Left lung (tissue), 10 donors: ENCODE measurements around the gene ARMS2. TPM values are rescaled to one million over a fixed set of nuclear protein-coding genes. Genes with fewer than 3 reads are reported as not detected.

Experiments used
- ATAC-seq: fragments of 200-7000 bp; cut with Tn5 transposase; one replicate; pipeline ENCODE4 v1.9.1; 2020; ENCODE audit warnings: moderate library complexity
- DNase-seq, 4 donors: peaks; one replicate each; pipeline ENCODE4 v3.0.0-alpha.2; 2013 to 2020
- H3K27ac ChIP-seq, 2 donors: fragments of 200-600 bp; sonication (generic) in 1 of 2; one replicate each; pipeline versions ENCODE4 v1.5.0 to v1.8.0; 2020 to 2021
- H3K27me3 ChIP-seq, 2 donors: fragments of 200-600 bp; sonication (generic) in 1 of 2; one replicate each; pipeline versions ENCODE4 v1.5.0 to v1.8.0; 2020 to 2021
- H3K36me3 ChIP-seq, 2 donors: fragments of 200-600 bp; sonication (generic) in 1 of 2; one replicate each; pipeline versions ENCODE4 v1.5.0 to v1.8.0; 2020 to 2021
- H3K4me1 ChIP-seq, 2 donors: fragments of 200-600 bp; one replicate each; pipeline ENCODE4 v1.8.0; 2021
- H3K4me3 ChIP-seq, 2 donors: fragments of 200-600 bp; sonication (generic) in 1 of 2; one replicate each; pipeline versions ENCODE4 v1.5.0 to v1.8.0; 2020 to 2021; ENCODE audit warnings: mild to moderate bottlenecking in 1 of 2
- H3K9me3 ChIP-seq, 2 donors: fragments of 200-600 bp; sonication (generic) in 1 of 2; one replicate each; pipeline versions ENCODE4 v1.5.0 to v1.8.0; 2020 to 2021
- intact Hi-C, 2 donors: fragments of 100-400 bp; cut with DNase I; formaldehyde crosslinking; loops; one replicate each; pipeline versions ENCODE4 v1.11.2 to v1.14.2; 2022
- polyA plus RNA-seq, 6 donors: library from polyadenylated mRNA; unstranded; fragments of 120-200 nt; gene quantifications; one replicate each; pipeline ENCODE4 v1.2.1, GENCODE V29; 2013; ENCODE audit not compliant: insufficient read length in 6 of 6
- total RNA-seq, 2 donors: library from RNA; stranded (reverse); fragmentation: NEBNext Ultra II Directional; extraction: Animal tissue kit (Norgen Biotek cat#: 25700); gene quantifications; one replicate each; pipeline ENCODE4 v1.2.1, GENCODE V29; 2021
- TF ChIP-seq, protein P1 (sequence below), 2 donors: fragments of 200-600 bp; sonication (generic) in 1 of 2; IDR thresholded peaks; one replicate each; pipeline versions ENCODE4 v1.5.0 to v1.8.0; 2021; ENCODE audit warnings: antibody characterized with exemption in 2 of 2
- donor health status: DM: no; HTN: yes; CAD: no.
- donor health status: DM: no; HTN: no; CAD: no.

The ARMS2 gene
- total and polyA plus RNA-seq, 8 donors: 0.24 TPM; not detected in 7

DNA sequence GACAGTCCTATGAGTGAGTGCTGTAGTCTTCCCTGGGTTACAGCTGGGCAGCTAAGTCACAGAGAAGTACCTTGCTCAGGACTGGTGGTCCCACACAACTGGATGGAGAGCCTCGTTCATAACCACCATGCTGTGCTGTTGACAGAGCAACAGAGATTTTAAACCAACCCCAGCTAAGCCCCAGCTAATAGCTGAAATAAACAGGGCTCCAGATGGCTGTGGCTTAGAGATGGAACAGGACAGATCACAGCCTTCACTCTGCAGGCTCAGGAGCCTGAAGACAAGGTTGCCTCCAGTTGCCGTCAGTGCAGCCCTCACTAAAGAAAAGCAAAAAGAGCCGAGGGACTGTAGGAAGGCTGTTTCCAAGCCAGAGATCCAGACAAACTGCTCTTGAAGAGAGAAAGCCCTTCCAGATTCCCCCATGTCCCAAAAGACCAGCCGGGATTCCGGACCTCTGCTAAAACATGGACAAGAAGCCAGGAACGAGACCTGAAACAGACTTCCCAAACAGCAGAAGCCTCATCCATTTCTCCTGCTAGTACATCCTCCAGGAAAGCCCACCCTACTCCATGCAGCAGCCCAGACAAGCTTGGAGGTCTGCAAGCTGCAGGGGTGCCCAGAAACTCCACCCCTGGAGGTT lies 11.1 kb downstream of the ARMS2 start:
- intact Hi-C loops: no loop called here
- H3K27ac ChIP-seq: no peak overlapping the region
- H3K36me3 ChIP-seq: no peaks in the 10 kb centered on the region
- no peak overlapping the region for H3K4me3 ChIP-seq
- H3K4me1 ChIP-seq: peaks cover 6 to 31% of the 10 kb centered on the region in 2 donors
- DNase-seq: no peak
- no peak for ATAC-seq
- TF ChIP-seq, protein P1, sequence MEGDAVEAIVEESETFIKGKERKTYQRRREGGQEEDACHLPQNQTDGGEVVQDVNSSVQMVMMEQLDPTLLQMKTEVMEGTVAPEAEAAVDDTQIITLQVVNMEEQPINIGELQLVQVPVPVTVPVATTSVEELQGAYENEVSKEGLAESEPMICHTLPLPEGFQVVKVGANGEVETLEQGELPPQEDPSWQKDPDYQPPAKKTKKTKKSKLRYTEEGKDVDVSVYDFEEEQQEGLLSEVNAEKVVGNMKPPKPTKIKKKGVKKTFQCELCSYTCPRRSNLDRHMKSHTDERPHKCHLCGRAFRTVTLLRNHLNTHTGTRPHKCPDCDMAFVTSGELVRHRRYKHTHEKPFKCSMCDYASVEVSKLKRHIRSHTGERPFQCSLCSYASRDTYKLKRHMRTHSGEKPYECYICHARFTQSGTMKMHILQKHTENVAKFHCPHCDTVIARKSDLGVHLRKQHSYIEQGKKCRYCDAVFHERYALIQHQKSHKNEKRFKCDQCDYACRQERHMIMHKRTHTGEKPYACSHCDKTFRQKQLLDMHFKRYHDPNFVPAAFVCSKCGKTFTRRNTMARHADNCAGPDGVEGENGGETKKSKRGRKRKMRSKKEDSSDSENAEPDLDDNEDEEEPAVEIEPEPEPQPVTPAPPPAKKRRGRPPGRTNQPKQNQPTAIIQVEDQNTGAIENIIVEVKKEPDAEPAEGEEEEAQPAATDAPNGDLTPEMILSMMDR (IDR thresholded peaks at IDR 0.05): no peak
- H3K27me3 ChIP-seq: peaks cover 0 to 40% of the 10 kb centered on the region in 2 donors
- no peaks in the 10 kb centered on the region for H3K9me3 ChIP-seq

DNA sequence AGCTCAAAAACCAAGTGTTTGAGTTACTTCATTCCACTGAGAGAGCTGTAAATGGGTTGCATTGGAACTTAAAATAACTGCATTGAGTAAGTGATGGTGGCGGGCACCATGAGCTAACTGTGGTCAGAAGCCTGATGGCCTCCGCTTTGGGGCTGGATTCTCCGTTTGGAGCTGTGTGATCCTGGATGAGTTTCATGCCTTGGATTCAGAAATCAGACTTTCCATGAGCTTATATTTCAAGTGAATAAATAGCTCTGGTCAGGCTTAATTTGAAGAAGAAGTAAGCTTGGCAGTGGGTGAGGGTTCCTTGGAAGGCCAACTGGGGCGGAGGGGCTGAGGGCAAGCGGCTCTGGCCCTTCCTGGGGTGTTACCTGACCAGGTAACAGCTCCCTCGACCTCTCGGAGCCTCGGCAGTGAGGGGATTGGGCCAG lies 12.5 kb downstream of the ARMS2 start:
- DNase-seq (no peak), ATAC-seq (no peak)
- TF ChIP-seq, protein P1 (IDR thresholded peaks at IDR 0.05): no peak
- Histone ChIP-seq H3K9me3 (no peaks in the 10 kb centered on the region), H3K27me3 (peaks cover 0 to 31% of the 10 kb centered on the region in 2 donors), H3K4me1 (peaks cover 6 to 25% of the 10 kb centered on the region in 2 donors), H3K36me3 (no peaks in the 10 kb centered on the region), H3K27ac (no peak overlapping the region), H3K4me3 (no peak overlapping the region)
- intact Hi-C loops: no loop called here

DNA sequence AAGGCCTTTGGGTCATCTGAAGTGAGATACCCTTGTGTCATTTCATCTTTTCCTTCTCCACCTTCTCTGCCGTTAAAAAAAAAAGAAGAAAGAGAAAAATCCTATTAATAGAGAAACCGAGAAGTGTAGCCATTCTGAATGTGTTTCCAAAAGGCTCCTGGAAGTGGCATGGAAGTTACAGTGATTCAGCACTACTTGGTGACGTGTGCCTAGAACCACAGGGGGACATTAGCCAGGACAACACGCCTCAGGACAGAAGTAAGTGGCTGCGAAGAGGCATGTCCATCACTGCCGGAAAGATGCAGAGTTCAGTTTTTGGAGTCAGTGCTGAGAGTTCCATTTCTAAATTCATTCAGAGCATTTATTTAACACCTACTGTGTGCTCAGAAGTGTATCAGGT lies 13.2 kb downstream of the ARMS2 start:
- no peak for ATAC-seq
- TF ChIP-seq, protein P1 (IDR thresholded peaks at IDR 0.05): no peak
- DNase-seq: no peak
- peaks cover 0 to 23% of the 10 kb centered on the region in 2 donors for H3K27me3 ChIP-seq
- no peak overlapping the region for H3K4me3 ChIP-seq
- H3K27ac ChIP-seq: no peak overlapping the region
- intact Hi-C loops: no loop called here
- H3K36me3 ChIP-seq: no peaks in the 10 kb centered on the region
- H3K9me3 ChIP-seq: no peaks in the 10 kb centered on the region
- peaks cover 6 to 17% of the 10 kb centered on the region in 2 donors for H3K4me1 ChIP-seq

DNA sequence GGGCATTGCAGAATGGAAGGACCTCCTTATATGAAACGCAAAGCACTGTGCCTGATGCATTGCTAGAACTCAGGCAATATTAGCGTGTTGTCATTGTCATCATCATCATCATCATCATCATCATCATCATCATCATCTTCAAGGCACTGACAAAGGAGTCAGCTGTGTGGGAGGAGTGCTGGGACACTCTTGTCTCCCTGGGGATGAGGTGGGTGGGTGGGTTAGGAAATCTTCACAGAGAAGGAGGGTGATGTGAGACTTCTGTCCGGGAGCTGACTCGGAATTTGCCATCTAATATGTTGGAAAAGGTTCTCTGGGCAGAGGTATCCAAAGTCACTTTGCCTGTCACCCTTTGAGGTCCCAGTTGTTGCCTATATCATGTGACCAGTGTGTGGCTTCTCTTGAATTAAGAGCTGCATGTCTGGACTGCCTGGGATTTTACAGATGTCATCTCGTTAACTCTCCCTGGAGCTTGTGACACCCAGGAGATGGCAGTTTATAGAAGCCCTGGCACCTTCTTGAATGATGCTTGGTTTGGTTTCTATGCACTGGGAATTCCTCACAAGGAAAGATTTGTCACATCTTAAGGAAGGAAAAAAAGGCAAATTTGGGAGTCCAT lies 14.0 kb downstream of the ARMS2 start:
- H3K9me3 ChIP-seq: no peaks in the 10 kb centered on the region
- TF ChIP-seq, protein P1 (IDR thresholded peaks at IDR 0.05): no peak
- no peaks in the 10 kb centered on the region for H3K36me3 ChIP-seq
- H3K27me3 ChIP-seq: peaks cover 0 to 16% of the 10 kb centered on the region in 2 donors
- no peak overlapping the region for H3K4me3 ChIP-seq
- peaks cover 6 to 14% of the 10 kb centered on the region in 2 donors for H3K4me1 ChIP-seq
- peak in 1 of 4 donors; percentile 14 for DNase-seq
- H3K27ac ChIP-seq: peak overlapping the region in 1 of 2 donors; percentile 23
- intact Hi-C loops: no loop called here
- no peak for ATAC-seq

DNA sequence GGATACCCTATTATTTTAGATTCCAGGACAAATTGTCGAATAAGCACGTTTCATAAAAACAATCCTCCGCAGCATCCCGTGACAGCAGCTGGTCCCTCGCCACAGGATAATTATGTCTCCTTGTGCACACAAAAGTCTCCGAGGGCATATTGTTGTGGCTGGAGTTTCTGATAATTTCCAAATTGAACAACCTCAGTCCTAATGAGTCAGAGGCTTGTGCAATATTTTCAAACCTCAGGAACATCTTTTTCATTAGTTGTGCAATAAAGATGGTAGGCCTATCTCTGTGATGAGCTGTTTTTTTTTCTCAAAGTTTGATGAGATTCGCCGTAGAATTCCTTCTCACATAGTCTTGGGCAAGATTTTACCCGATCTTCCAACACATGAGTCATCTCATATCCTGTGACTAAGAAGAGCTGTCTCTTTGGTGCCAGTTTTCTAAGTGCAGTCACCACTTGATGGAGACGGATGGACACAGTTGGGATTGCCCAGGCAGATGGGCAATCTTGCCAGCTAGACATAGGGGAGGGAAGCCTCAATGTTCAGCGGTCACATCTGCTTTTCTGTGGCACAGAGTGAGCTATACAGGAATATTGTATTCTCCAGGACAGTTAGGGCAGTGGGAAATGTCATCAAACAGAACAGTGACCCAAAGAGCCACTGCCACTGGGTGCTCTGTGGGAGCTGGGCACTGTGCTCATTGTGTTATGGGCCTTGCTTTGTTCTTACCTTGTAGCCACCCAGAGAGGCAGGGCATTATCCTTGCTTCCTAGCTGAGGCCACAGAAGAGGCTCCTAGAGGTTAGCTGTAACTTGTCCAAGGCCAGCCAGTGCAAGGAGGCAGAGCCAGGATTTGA lies 14.7 kb downstream of the ARMS2 start:
- no peaks in the 10 kb centered on the region for H3K36me3 ChIP-seq
- TF ChIP-seq, protein P1 (IDR thresholded peaks at IDR 0.05): no peak
- H3K27ac ChIP-seq: peak overlapping the region in 1 of 2 donors; percentile 23
- H3K27me3 ChIP-seq: peaks cover 0 to 9% of the 10 kb centered on the region in 2 donors
- H3K4me3 ChIP-seq: no peak overlapping the region
- H3K4me1 ChIP-seq: peaks cover 0 to 20% of the 10 kb centered on the region in 2 donors
- DNase-seq: peak in 1 of 4 donors; percentile 34
- no peaks in the 10 kb centered on the region for H3K9me3 ChIP-seq
- intact Hi-C loops: no loop called here
- ATAC-seq: peak; percentile 60
